PC-9 (cell line): Measurements from ENCODE around the gene TMEM18.

Experiments
- EZH2 ChIP-seq: fragments of 200-600 bp; sonication (generic); IDR thresholded peaks from 2 replicates; pipeline ENCODE4 v1.8.0; 2017; ENCODE audit warnings: antibody characterized with exemption, low read depth
- TF ChIP-seq, protein P1 (sequence below): fragments of 200-600 bp; sonication (generic); conservative IDR thresholded peaks from 2 replicates; pipeline ENCODE4 v1.6.1; 2017; ENCODE audit warnings: mixed run types, antibody characterized with exemption, mild to moderate bottlenecking, moderate library complexity

DNA sequence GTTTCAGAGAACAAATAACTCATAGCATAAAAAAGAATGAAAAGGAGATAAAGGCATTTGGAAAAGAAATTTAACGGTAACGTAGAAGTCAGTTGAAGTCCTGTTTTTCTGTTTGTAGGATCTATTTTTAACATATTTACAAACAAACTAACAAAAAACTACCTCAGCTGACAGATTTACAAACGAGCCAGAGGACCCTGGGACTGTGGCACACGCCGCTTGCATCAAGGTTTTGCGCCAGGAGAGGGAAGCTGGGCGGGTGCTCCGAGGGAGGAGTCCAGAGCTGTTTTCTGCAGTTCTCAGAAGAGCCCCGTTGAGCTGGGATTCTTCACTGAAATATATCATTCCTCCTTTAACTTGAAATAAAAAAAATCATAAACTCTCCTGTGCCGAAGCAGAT is 13.6 kb upstream of the TMEM18 start:
- TF ChIP-seq, protein P1, sequence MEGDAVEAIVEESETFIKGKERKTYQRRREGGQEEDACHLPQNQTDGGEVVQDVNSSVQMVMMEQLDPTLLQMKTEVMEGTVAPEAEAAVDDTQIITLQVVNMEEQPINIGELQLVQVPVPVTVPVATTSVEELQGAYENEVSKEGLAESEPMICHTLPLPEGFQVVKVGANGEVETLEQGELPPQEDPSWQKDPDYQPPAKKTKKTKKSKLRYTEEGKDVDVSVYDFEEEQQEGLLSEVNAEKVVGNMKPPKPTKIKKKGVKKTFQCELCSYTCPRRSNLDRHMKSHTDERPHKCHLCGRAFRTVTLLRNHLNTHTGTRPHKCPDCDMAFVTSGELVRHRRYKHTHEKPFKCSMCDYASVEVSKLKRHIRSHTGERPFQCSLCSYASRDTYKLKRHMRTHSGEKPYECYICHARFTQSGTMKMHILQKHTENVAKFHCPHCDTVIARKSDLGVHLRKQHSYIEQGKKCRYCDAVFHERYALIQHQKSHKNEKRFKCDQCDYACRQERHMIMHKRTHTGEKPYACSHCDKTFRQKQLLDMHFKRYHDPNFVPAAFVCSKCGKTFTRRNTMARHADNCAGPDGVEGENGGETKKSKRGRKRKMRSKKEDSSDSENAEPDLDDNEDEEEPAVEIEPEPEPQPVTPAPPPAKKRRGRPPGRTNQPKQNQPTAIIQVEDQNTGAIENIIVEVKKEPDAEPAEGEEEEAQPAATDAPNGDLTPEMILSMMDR = no peak
- TF ChIP-seq EZH2 = no peak
